GM12878 (cell line): ENCODE results near the gene GSG1L. TPM values are rescaled to one million over a fixed set of nuclear protein-coding genes. Genes with fewer than 3 reads are reported as not detected.

Experiments
- ATAC-seq: fragments of 200-7000 bp; cut with Tn5 transposase; 3 replicates; pipeline ENCODE4 v1.9.1; 2020; ENCODE audit warnings: mild to moderate bottlenecking, moderate library complexity
- BruUV-seq: library from RNA; stranded (reverse); fragments of 400-500 nt; replicated peaks from 2 replicates; lab custom pipeline; 2021; lab: Mats Ljungman, UMichigan
- CTCF ChIA-PET: fragments of 300-600 bp; sonication (Branson Sonifier 250); formaldehyde crosslinking; extraction: SDS; loops from one replicate; lab custom pipeline; 2021; ENCODE audit warnings: inconsistent platforms; lab: Yijun Ruan, JAX
- POLR2A ChIA-PET: fragments of 350-600 bp; formaldehyde crosslinking; extraction: SDS; loops from one replicate; lab custom pipeline; 2021; ENCODE audit warnings: inconsistent platforms; lab: Charles Lee
- RAD21 ChIA-PET: fragments of 300-600 bp; sonication (Branson Sonifier 250); formaldehyde crosslinking; loops from one replicate; lab custom pipeline; 2023; ENCODE audit warnings: antibody characterized with exemption; ENCODE audit not compliant: unreplicated experiment; lab: Charles Lee
- SMC1A ChIA-PET: fragments of 300-600 bp; sonication (Branson Sonifier 250); formaldehyde crosslinking; loops from one replicate; lab custom pipeline; 2023; ENCODE audit not compliant: unreplicated experiment, uncharacterized antibody; lab: Charles Lee
- DNase-seq: peaks from one replicate; pipeline ENCODE4 v3.0.0-alpha.2; 2011; ENCODE audit warnings: low read depth, low spot score
- FAIRE-seq: peaks from 3 replicates; lab custom pipeline; 2011; peaks lifted over from hg19 to GRCh38; lab: Jason Lieb, UNC
- H2AFZ ChIP-seq: 2 replicates; pipeline ENCODE4 v1.6.0; 2011; ENCODE audit warnings: low read depth, low read length, control low read depth; ENCODE audit not compliant: control insufficient read depth
- H3K27ac ChIP-seq: 2 replicates; pipeline ENCODE4 v1.5.1; 2011; ENCODE audit warnings: control low read depth; ENCODE audit not compliant: control insufficient read depth, insufficient read depth
- H3K27me3 ChIP-seq, 2 experiments: replicated peaks in 1 of 2; 2 replicates each; pipeline versions ENCODE4 v1.6.0 to v1.6.1; 2011; ENCODE audit warnings: low read length in 1 of 2; ENCODE audit not compliant: control insufficient read depth in 2 of 2, insufficient read depth in 2 of 2
- H3K36me3 ChIP-seq, 2 experiments: 2 replicates each; pipeline ENCODE4 v1.5.1; 2011; ENCODE audit warnings: low read length in 1 of 2; ENCODE audit not compliant: control insufficient read depth in 2 of 2, insufficient read depth in 2 of 2
- H3K4me1 ChIP-seq: 2 replicates; pipeline ENCODE4 v1.6.1; 2011; ENCODE audit warnings: mild to moderate bottlenecking, low read length, moderate library complexity, mixed read lengths; ENCODE audit not compliant: control insufficient read depth, insufficient read depth
- H3K4me2 ChIP-seq: 2 replicates; pipeline ENCODE4 v1.6.0; 2011; ENCODE audit warnings: control low read depth; ENCODE audit not compliant: control insufficient read depth, insufficient read depth
- H3K4me3 ChIP-seq: fragments of 200-600 bp; sonication (generic); 2 replicates; pipeline ENCODE4 v1.5.1; 2016
- H3K79me2 ChIP-seq: 2 replicates; pipeline ENCODE4 v1.6.0; 2011; ENCODE audit warnings: low read length; ENCODE audit not compliant: control insufficient read depth, insufficient read depth
- H3K9ac ChIP-seq: 2 replicates; pipeline ENCODE4 v1.8.0; 2011; ENCODE audit warnings: low read length, control low read depth, mixed read lengths; ENCODE audit not compliant: control insufficient read depth, insufficient read depth
- H3K9me3 ChIP-seq: replicated peaks from 3 replicates; pipeline ENCODE4 v1.5.1; 2011; ENCODE audit warnings: mild to moderate bottlenecking, low read length; ENCODE audit not compliant: control insufficient read depth, insufficient read depth
- H4K20me1 ChIP-seq: 2 replicates; pipeline ENCODE4 v1.6.0; 2011; ENCODE audit not compliant: control insufficient read depth, insufficient read depth
- ATF3 ChIP-seq: IDR thresholded peaks from 2 replicates; pipeline ENCODE4 v1.6.1; 2011; ENCODE audit warnings: low read depth, mild to moderate bottlenecking, low read length, moderate library complexity, borderline replicate concordance; ENCODE audit errors: extremely low read depth
- CREM ChIP-seq: IDR thresholded peaks from 2 replicates; pipeline ENCODE4 v1.6.1; 2014; ENCODE audit warnings: antibody characterized with exemption, low read depth
- DPF2 ChIP-seq: fragments of 450-650 bp; IDR thresholded peaks from 2 replicates; pipeline ENCODE4 v1.6.1; 2017; ENCODE audit warnings: mild to moderate bottlenecking
- E4F1 ChIP-seq: fragments of 450-650 bp; IDR thresholded peaks from 2 replicates; pipeline ENCODE4 v1.6.1; 2018; ENCODE audit warnings: borderline replicate concordance, mild to moderate bottlenecking; ENCODE audit not compliant: partially characterized antibody
- EED ChIP-seq: sonication (generic); IDR thresholded peaks from 2 replicates; pipeline ENCODE4 v1.6.1; 2016; ENCODE audit warnings: antibody characterized with exemption, low read depth
- ETV6 ChIP-seq, 2 experiments: fragments of 450-650 bp in 1 of 2; IDR thresholded peaks in 1 of 2; conservative IDR thresholded peaks in 1 of 2; 2 replicates each; pipeline ENCODE4 v1.6.1; 2014; ENCODE audit warnings: antibody characterized with exemption in 1 of 2, borderline replicate concordance in 1 of 2, low read depth in 1 of 2, mild to moderate bottlenecking in 1 of 2, moderate library complexity in 1 of 2
- FOS ChIP-seq: IDR thresholded peaks from 3 replicates; pipeline ENCODE4 v1.6.1; 2011; ENCODE audit warnings: borderline replicate concordance; ENCODE audit not compliant: insufficient read length; ENCODE audit errors: extremely low read depth
- HDAC2 ChIP-seq: fragments of 200-600 bp; sonication (generic); IDR thresholded peaks from 2 replicates; pipeline ENCODE4 v1.6.1; 2017
- IKZF2 ChIP-seq, 2 experiments: fragments of 450-650 bp; IDR thresholded peaks; 2 replicates each; pipeline ENCODE4 v1.6.1; 2017; ENCODE audit warnings: mild to moderate bottlenecking in 2 of 2, moderate library complexity in 2 of 2
- NRF1 ChIP-seq: conservative IDR thresholded peaks from 2 replicates; pipeline ENCODE4 v1.6.1; 2011; ENCODE audit warnings: mild to moderate bottlenecking, low read depth, low read length, improper control_type of control experiment
- RELB ChIP-seq: fragments of 450-650 bp; IDR thresholded peaks from 2 replicates; pipeline ENCODE4 v1.6.1; 2017; ENCODE audit warnings: low read depth, mild to moderate bottlenecking, moderate library complexity
- SMAD5 ChIP-seq: IDR thresholded peaks from 2 replicates; pipeline ENCODE4 v1.6.1; 2016; ENCODE audit warnings: antibody characterized with exemption, low read depth
- WRNIP1 ChIP-seq: IDR thresholded peaks from 2 replicates; pipeline ENCODE4 v1.6.1; 2011; ENCODE audit warnings: low read depth, low read length, improper control_type of control experiment, borderline replicate concordance
- WGBS: methylation state at CpG from one replicate; pipeline ENCODE4 v1.1.6; 2016; ENCODE audit warnings: low lambda C conversion rate; ENCODE audit not compliant: insufficient replicate concordance, insufficient coverage; ENCODE audit errors: missing lambda C conversion rate; 5-methylcytosine and 5-hydroxymethylcytosine counted together
- in situ Hi-C: fragments of 300-500 bp; cut with MboI; formaldehyde crosslinking; loops from 9 replicates; pipeline ENCODE4 v1.14.3; 2018; ENCODE audit warnings: mixed read lengths
- intact Hi-C: fragments of 100-400 bp; cut with micrococcal nuclease; formaldehyde crosslinking; loops from one replicate; pipeline ENCODE4 v1.14.2; 2022; ENCODE audit not compliant: unreplicated experiment
- polyA plus RNA-seq, 11 experiments: library from polyadenylated mRNA; depleted of rRNA in 4 of 11; unstranded in 6 of 11; stranded (reverse) in 5 of 11; fragments of >200 nt; fragmentation: Nextera tagmentation in 4 of 11; fragmentation: Illumina TruSeq in 1 of 11; extraction: Ambion mirVana in 4 of 11; extraction: Trizol in 1 of 11; gene quantifications; 1 replicate in 1 of 11; 2 replicates in 10 of 11; pipeline versions ENCODE4 v1.2.1 to v1.2.3, GENCODE V29; 2011 to 2016; ENCODE audit warnings: inconsistent platforms in 2 of 11, missing spikeins in 2 of 11, low read depth in 1 of 11
- total RNA-seq, 4 experiments: library from RNA; depleted of rRNA in 3 of 4; stranded (reverse); fragments of >200 nt in 3 of 4; fragmentation: Illumina TruSeq in 1 of 4; extraction: Trizol in 1 of 4; gene quantifications; 2 replicates each; pipeline versions ENCODE4 v1.2.1 to v1.2.3, GENCODE V29; 2013 to 2021

Gene GSG1L
- total and polyA plus RNA-seq, 10 of the 15 experiments (the other 5 are each of a cell fraction or from before 2014, with no cell fraction given): not detected

- no peak overlapping the region for H3K4me2 ChIP-seq
- in situ Hi-C loops: no loop called here
- 0% methylated on average over 2 of the region's 2 CpGs for WGBS
- TF ChIP-seq DPF2: no peak
- TF ChIP-seq CREM: no peak
- TF ChIP-seq E4F1: no peak
- no peak for TF ChIP-seq ETV6 (conservative IDR thresholded peaks at IDR 0.05 in 1 of 2, IDR thresholded peaks at IDR 0.05 in 1 of 2; ENCODE audit: borderline replicate concordance in 1 of 2, low read depth in 1 of 2)
- TF ChIP-seq RELB: no peak
- no peak for TF ChIP-seq EED
- no peak for TF ChIP-seq SMAD5
- TF ChIP-seq NRF1: no peak
- no peak for TF ChIP-seq FOS
- TF ChIP-seq ATF3: no peak
- TF ChIP-seq HDAC2: no peak
- no peak for TF ChIP-seq WRNIP1
- TF ChIP-seq IKZF2 (IDR thresholded peaks at IDR 0.05): no peak
- TF ChIP-seq, all 136 proteins: peak for 0
- no peaks in the 10 kb centered on the region for H3K27me3 ChIP-seq
- CTCF ChIA-PET: no interaction called here
- RAD21 ChIA-PET: no interaction called here
- ATAC-seq (no peak), DNase-seq (no peak), FAIRE-seq (no peak)
- intact Hi-C loops: no loop called here
- no peaks in the 10 kb centered on the region for H4K20me1 ChIP-seq
- H3K79me2 ChIP-seq: no peaks in the 10 kb centered on the region
- SMC1A ChIA-PET: no interaction called here
- no peaks in the 10 kb centered on the region for H3K36me3 ChIP-seq
- no peak overlapping the region for H3K4me3 ChIP-seq
- no TSS peak for BruUV-seq
- POLR2A ChIA-PET: no interaction called here
- H3K9me3 ChIP-seq: no peaks in the 10 kb centered on the region
- no peak overlapping the region for H3K9ac ChIP-seq
- H3K27ac ChIP-seq: no peak overlapping the region
- no peak overlapping the region for H2AFZ ChIP-seq
- H3K4me1 ChIP-seq: no peaks in the 10 kb centered on the region
Observed at GRCh38 chr16:27789595-27790241, 273.8 kb downstream of the GSG1L start.
